GM12865 (cell line): Measurements from ENCODE around the gene APOB.
"Not testable (repeated sequence)": the region's sequence is repeated elsewhere in the genome, so short reads cannot be mapped to it uniquely, and the experiment has no call there.

Experiments used
- DNase-seq: peaks from one replicate; pipeline ENCODE4 v3.0.0; 2010; ENCODE audit warnings: low read depth
- H3K4me3 ChIP-seq: 2 replicates; pipeline ENCODE4 v1.5.1; 2011; ENCODE audit warnings: mild to moderate bottlenecking, low read depth, low read length, control low read depth
- CTCF ChIP-seq: IDR thresholded peaks from 2 replicates; pipeline ENCODE4 v1.5.1; 2011; ENCODE audit warnings: low read length, control low read depth, low read depth, inconsistent platforms; ENCODE audit not compliant: insufficient read depth; ENCODE audit errors: missing control alignments

APOB gene

GRCh38 chr2:21030983-21031968, 12.6 kb downstream of the APOB start:
- no peak overlapping the region for H3K4me3 ChIP-seq
- DNase-seq = no peak

GRCh38 chr2:21029519-21029918, 14.4 kb downstream of the APOB start:
- H3K4me3 ChIP-seq = no peak overlapping the region
- no peak for DNase-seq
- no peak for TF ChIP-seq CTCF

More at GRCh38 chr2:21030983-21031968, 12.6 kb downstream of the APOB start:
- no peak for TF ChIP-seq CTCF

GRCh38 chr2:21028951-21029350, 14.9 kb downstream of the APOB start:
- not testable (repeated sequence) for DNase-seq

GRCh38 chr2:21028021-21028947, 15.6 kb downstream of the APOB start:
- H3K4me3 ChIP-seq = no peak overlapping the region
- no peak for DNase-seq
- no peak for TF ChIP-seq CTCF

More at GRCh38 chr2:21028951-21029350, 14.9 kb downstream of the APOB start:
- H3K4me3 ChIP-seq = not testable (repeated sequence)

GRCh38 chr2:21026479-21027282, 17.2 kb downstream of the APOB start:
- no peak for DNase-seq
- TF ChIP-seq CTCF = no peak
- H3K4me3 ChIP-seq = no peak overlapping the region

GRCh38 chr2:21025690-21026478, 18.0 kb downstream of the APOB start:
- H3K4me3 ChIP-seq = no peak overlapping the region
- DNase-seq = no peak
- no peak for TF ChIP-seq CTCF
